ENCODE data around the gene WDR44.
"Not testable (repeated sequence)": the region's sequence is repeated elsewhere in the genome, so short reads cannot be mapped to it uniquely, and the experiment has no call there.

The WDR44 gene

GRCh38 chrX:118356154-118356701 is 10.3 kb downstream of the WDR44 start:
- DNase-seq (ENCODE audit: low read depth in 2 of 2) = no peak

GRCh38 chrX:118360429-118361125 is 14.7 kb downstream of the WDR44 start:
- no peak for DNase-seq (ENCODE audit: low read depth in 2 of 2)

DNA sequence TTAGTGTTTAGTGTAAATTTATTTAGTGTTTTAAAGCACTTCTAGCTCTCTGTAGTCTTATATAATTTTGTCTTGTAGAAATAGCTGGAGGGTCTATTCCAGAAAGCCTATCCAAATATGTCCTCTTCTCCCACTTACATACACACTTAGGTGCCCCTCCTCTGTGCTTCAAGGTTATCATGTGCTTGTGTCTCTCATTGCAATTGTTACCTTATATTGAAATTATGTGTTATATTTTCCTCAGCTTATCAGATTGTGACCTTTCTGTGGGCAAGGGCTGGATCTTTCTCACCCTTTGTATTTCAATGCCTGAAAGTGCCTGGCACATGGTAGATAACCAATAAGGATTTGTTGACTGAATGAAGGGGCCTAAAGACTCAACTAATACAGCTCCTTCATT is 18.4 kb downstream of the WDR44 start:
- DNase-seq (ENCODE audit: low read depth in 2 of 2) = no peak

GRCh38 chrX:118367338-118367737 is 21.4 kb downstream of the WDR44 start:
- no peak for DNase-seq (ENCODE audit: low read depth in 2 of 2)

- DNase-seq (ENCODE audit: low read depth in 2 of 2) = no peak
Measured at GRCh38 chrX:118368398-118368797, 22.5 kb downstream of the WDR44 start.

- no peak for DNase-seq (ENCODE audit: low read depth in 2 of 2)
Measured at GRCh38 chrX:118370921-118371624, 25.2 kb downstream of the WDR44 start.

- DNase-seq (ENCODE audit: low read depth in 2 of 2) = no peak
Measured at GRCh38 chrX:118373538-118373937, 27.6 kb downstream of the WDR44 start.

DNA sequence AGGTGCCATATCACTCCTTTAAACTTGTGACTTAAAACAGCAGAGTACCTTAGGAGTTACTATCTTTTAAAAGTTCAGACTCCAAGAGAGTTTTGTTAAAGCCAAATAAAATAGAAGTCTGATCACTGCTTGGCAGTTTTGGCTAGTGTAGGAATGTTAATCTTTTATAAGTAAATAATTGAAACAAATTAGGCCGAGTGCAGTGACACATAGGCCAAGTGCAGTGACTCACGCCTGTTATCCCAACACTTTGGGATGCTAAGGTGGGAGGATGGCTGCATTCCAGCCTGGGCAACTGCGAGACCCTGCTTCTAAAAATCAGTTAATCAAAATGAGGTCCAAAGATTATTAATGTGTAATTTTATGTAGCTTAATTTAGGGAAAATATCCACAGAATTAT is 37.2 kb downstream of the WDR44 start:
- DNase-seq (ENCODE audit: low read depth in 2 of 2) = no peak

GRCh38 chrX:118392716-118393115 is 46.8 kb downstream of the WDR44 start:
- DNase-seq (ENCODE audit: low read depth in 2 of 2) = no peak

DNA sequence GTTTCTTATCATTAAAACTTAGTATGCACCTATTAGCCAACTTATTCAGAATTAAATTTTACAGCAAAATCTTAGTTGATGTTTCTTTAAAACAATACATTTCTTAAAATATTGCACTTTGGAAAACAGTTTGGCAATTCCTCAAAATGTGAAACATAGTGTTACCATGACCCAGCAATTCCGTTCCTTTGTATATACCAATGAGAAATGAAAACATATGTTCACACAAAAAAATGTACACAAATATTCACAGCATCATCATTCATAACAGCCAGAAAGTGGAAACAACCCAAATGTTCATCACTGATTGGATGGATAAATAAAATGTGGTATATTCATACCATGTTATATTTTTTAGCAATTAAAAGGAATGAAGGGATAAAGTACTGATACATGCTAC is 50.2 kb downstream of the WDR44 start:
- no peak for DNase-seq (ENCODE audit: low read depth in 2 of 2)

DNA sequence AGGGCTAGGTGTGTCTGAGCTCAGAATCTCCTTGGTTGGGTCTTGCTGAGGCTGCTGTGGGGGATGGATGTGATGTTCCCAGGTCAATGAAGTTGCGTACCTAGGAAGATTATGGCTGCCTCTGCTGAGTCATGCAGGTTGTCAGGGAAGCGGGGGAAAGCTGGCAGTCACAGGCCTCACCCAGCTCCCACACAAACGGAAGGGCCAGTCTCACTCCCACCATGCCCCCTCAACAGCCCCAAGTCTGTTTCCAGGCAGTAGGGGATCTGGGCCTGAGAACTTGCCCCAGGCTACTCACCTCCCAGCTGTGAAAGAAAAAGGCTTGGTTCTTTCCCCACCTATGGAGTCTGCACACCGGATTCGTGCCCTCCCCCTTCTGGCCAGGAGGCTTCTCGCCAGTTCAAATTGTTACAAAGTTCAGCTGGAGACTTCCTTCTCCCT is 72.9 kb downstream of the WDR44 start:
- no peak for DNase-seq (ENCODE audit: low read depth in 2 of 2)

DNA sequence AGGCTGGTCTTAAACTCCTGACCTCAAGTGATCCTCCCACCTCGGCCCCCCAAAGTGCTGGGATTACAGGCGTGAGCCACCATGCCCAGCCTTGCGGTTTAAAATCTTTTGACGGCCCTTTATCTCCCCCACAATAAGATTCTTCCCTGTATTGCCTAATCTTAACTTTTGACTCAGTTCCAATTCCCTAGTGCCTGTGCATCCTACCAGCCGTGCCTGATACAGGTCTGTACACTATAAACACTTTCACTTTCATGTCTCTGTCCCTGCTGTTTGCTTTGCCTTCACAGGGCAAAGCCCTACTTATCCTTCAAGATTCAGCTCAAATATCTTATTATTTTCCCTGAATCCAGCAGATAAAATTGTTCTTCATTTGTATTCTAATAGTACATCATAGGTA is 74.6 kb downstream of the WDR44 start:
- no peak for DNase-seq (ENCODE audit: low read depth in 2 of 2)

- DNase-seq (ENCODE audit: low read depth in 2 of 2) = no peak
Measured at GRCh38 chrX:118423558-118423957, 77.7 kb downstream of the WDR44 start.

DNA sequence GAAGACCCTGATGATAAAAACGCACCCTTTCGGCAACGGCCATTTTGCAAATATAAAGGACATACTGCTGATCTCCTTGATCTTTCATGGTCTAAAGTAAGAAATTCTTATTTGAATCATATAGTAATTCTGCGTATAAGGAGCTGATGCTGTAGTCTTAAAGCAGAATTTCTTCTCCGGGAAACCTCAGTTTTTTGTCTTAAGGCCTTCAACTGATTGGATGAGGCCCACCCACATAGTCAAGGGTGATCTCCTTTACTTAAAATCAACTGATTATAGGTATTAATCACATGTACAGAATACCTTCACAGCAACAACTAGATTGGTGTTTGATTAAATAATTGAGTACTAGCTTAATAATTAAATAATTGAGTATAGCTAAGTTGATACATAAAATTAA is 86.9 kb downstream of the WDR44 start:
- no peak for DNase-seq (ENCODE audit: low read depth in 2 of 2)

- no peak for DNase-seq (ENCODE audit: low read depth in 2 of 2)
Measured at GRCh38 chrX:118437283-118437682, 91.4 kb downstream of the WDR44 start.

- DNase-seq (ENCODE audit: low read depth in 2 of 2) = no peak
Measured at GRCh38 chrX:118448273-118448783, 102.4 kb downstream of the WDR44 start.

DNA sequence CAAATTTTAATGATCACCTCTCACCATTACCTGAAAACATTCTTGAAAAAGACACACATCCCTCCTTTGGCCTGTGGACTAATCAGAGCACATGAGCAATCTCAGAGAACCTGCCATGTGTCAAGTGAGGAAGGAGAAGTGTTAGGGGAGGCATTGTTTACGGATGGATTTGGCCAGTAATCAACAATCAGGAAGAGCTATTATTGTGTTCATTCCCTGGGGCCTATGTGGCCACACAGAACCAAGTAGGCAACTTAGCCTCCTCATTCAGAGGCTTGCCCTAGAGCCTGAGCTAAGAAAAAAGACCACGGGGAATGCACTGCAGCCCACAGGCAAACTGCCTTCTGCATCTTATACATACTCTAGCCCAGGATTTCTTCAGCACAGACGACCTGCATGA is 109.1 kb downstream of the WDR44 start:
- DNase-seq (ENCODE audit: low read depth in 2 of 2) = no peak

- no peak for DNase-seq (ENCODE audit: low read depth in 2 of 2)
Measured at GRCh38 chrX:118459494-118459893, 113.6 kb downstream of the WDR44 start.

- DNase-seq (ENCODE audit: low read depth in 2 of 2) = no peak
Measured at GRCh38 chrX:118464501-118464900, 118.6 kb downstream of the WDR44 start.

GRCh38 chrX:118468122-118468521 is 122.2 kb downstream of the WDR44 start:
- no peak for DNase-seq (ENCODE audit: low read depth in 2 of 2)

- not testable (repeated sequence) for DNase-seq (ENCODE audit: low read depth in 2 of 2)
Measured at GRCh38 chrX:118470721-118471347, 124.9 kb downstream of the WDR44 start.

GRCh38 chrX:118474586-118474985 is 128.7 kb downstream of the WDR44 start:
- no peak for DNase-seq (ENCODE audit: low read depth in 2 of 2)

DNA sequence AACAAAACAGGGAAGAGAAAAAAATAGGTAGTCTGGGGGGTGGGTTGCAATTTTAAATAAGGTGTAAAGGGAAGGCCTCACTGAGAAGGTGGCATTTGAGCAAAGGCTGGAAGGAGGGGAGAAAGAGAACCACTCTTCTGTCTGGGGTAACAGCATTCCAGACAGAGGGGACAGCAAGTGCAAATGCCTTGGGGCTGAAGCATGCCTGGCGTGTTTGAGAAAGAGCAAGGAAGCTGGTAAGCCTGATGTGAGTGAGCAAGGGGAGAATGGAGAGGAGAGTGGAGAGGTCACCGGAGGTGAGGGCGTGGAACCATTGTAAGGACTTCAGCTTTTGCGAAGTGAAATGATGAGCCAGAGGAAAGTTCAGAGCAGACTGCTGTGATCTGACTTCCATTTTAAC is 130.0 kb downstream of the WDR44 start:
- DNase-seq (ENCODE audit: low read depth in 2 of 2) = no peak
